Liver (tissue), 9 donors: ENCODE results near the gene PPP2R5C. TPM values are rescaled to one million over a fixed set of nuclear protein-coding genes. Genes with fewer than 3 reads are reported as not detected.
A peak's percentile ranks its signal among the peaks of the same experiment; 100 is the strongest.

ENCODE experiments used
- DNase-seq: peaks from one replicate; pipeline ENCODE4 v3.0.0-alpha.2; 2017; ENCODE audit warnings: low spot score
- H3K27ac ChIP-seq, 2 donors: one replicate each; pipeline ENCODE4 v1.7.0; 2013; ENCODE audit warnings: inconsistent platforms in 2 of 2, low read length in 2 of 2, control low read depth in 1 of 2, low read depth in 1 of 2, mild to moderate bottlenecking in 1 of 2
- H3K27me3 ChIP-seq, 4 donors: one replicate each; pipeline versions ENCODE4 v1.6.1 to v1.7.0; 2013; ENCODE audit warnings: low read length in 3 of 4, inconsistent platforms in 1 of 4, mild to moderate bottlenecking in 1 of 4, moderate library complexity in 1 of 4; ENCODE audit not compliant: control insufficient read depth in 4 of 4, insufficient read depth in 4 of 4
- H3K36me3 ChIP-seq, 4 donors: one replicate each; pipeline versions ENCODE4 v1.6.1 to v1.7.0; 2013; ENCODE audit warnings: low read length in 3 of 4, mild to moderate bottlenecking in 3 of 4, low read depth in 1 of 4, moderate library complexity in 1 of 4; ENCODE audit not compliant: control insufficient read depth in 4 of 4, insufficient read depth in 3 of 4
- H3K4me1 ChIP-seq, 4 donors: one replicate each; pipeline versions ENCODE4 v1.6.1 to v1.7.0; 2013; ENCODE audit warnings: low read length in 3 of 4, mild to moderate bottlenecking in 3 of 4, moderate library complexity in 1 of 4; ENCODE audit not compliant: control insufficient read depth in 4 of 4, insufficient read depth in 4 of 4
- H3K4me3 ChIP-seq, 3 donors: one replicate each; pipeline versions ENCODE4 v1.6.1 to v1.7.0; 2013; ENCODE audit warnings: low read length in 3 of 3, control low read depth in 1 of 3, low read depth in 1 of 3, mild to moderate bottlenecking in 1 of 3
- H3K9ac ChIP-seq, 2 donors: one replicate each; pipeline ENCODE4 v1.7.0; 2013; ENCODE audit warnings: low read length in 2 of 2, mild to moderate bottlenecking in 2 of 2, moderate library complexity in 2 of 2, control low read depth in 1 of 2, low read depth in 1 of 2
- H3K9me3 ChIP-seq, 4 donors: one replicate each; pipeline versions ENCODE4 v1.6.1 to v1.7.0; 2013; ENCODE audit warnings: low read length in 3 of 4; ENCODE audit not compliant: control insufficient read depth in 4 of 4
- ATF3 ChIP-seq: IDR thresholded peaks from 2 replicates; pipeline ENCODE4 v1.6.1; 2016; ENCODE audit warnings: antibody characterized with exemption
- EGR1 ChIP-seq, 2 donors: IDR thresholded peaks; 2 replicates each; pipeline ENCODE4 v1.6.1; 2016 to 2018; ENCODE audit warnings: antibody characterized with exemption in 2 of 2, low read depth in 2 of 2
- FOXA1 ChIP-seq: IDR thresholded peaks from 2 replicates; pipeline ENCODE4 v1.6.1; 2016; ENCODE audit warnings: antibody characterized with exemption
- FOXA2 ChIP-seq: IDR thresholded peaks from 2 replicates; pipeline ENCODE4 v1.6.1; 2016; ENCODE audit warnings: antibody characterized with exemption
- GABPA ChIP-seq, 2 donors: IDR thresholded peaks in 1 of 2; conservative IDR thresholded peaks in 1 of 2; 2 replicates each; pipeline ENCODE4 v1.6.1; 2016; ENCODE audit warnings: antibody characterized with exemption in 2 of 2, mild to moderate bottlenecking in 1 of 2, moderate library complexity in 1 of 2
- HNF4A ChIP-seq, 2 donors: conservative IDR thresholded peaks; 2 replicates each; pipeline ENCODE4 v1.6.1; 2016; ENCODE audit warnings: antibody characterized with exemption in 2 of 2, mild to moderate bottlenecking in 2 of 2
- HNF4G ChIP-seq: IDR thresholded peaks from 2 replicates; pipeline ENCODE4 v1.6.1; 2016; ENCODE audit warnings: antibody characterized with exemption
- JUND ChIP-seq, 2 donors: IDR thresholded peaks; 2 replicates each; pipeline ENCODE4 v1.6.1; 2016; ENCODE audit warnings: antibody characterized with exemption in 2 of 2
- NR2F2 ChIP-seq: IDR thresholded peaks from 2 replicates; pipeline ENCODE4 v1.6.1; 2016; ENCODE audit warnings: antibody characterized with exemption
- RAD21 ChIP-seq, 2 donors: IDR thresholded peaks; 2 replicates each; pipeline ENCODE4 v1.6.1; 2016; ENCODE audit warnings: antibody characterized with exemption in 2 of 2, mild to moderate bottlenecking in 2 of 2
- RXRA ChIP-seq, 2 donors: IDR thresholded peaks; 2 replicates each; pipeline ENCODE4 v1.6.1; 2017 to 2018; ENCODE audit warnings: antibody characterized with exemption in 2 of 2, mild to moderate bottlenecking in 1 of 2
- SP1 ChIP-seq: IDR thresholded peaks from 2 replicates; pipeline ENCODE4 v1.6.1; 2018; ENCODE audit warnings: antibody characterized with exemption, mild to moderate bottlenecking
- TAF1 ChIP-seq: conservative IDR thresholded peaks from 2 replicates; pipeline ENCODE4 v1.6.1; 2016; ENCODE audit warnings: antibody characterized with exemption, mild to moderate bottlenecking
- YY1 ChIP-seq: IDR thresholded peaks from 2 replicates; pipeline ENCODE4 v1.6.1; 2016; ENCODE audit warnings: antibody characterized with exemption, mild to moderate bottlenecking
- ZBTB33 ChIP-seq: IDR thresholded peaks from 2 replicates; pipeline ENCODE4 v1.6.1; 2016; ENCODE audit warnings: antibody characterized with exemption
- WGBS: extraction: QIAGEN DNeasy Blood & Tissue Kit; methylation state at CpG from one replicate; pipeline ENCODE4 v1.1.7; 2013; 5-methylcytosine and 5-hydroxymethylcytosine counted together
- polyA plus RNA-seq, 2 donors: library from polyadenylated mRNA; stranded (reverse) in 1 of 2; unstranded in 1 of 2; fragments of 200-250 nt in 1 of 2; fragments of >200 nt in 1 of 2; fragmentation: Nextera tagmentation in 1 of 2; extraction: Ambion mirVana in 1 of 2; gene quantifications; one replicate each; pipeline versions ENCODE4 v1.2.1 to v1.2.3, GENCODE V29; 2013 to 2015
- total RNA-seq, 2 donors: library from RNA; depleted of rRNA; stranded (reverse); fragments of >200 nt; gene quantifications; one replicate each; pipeline ENCODE4 v1.2.3, GENCODE V29; 2014
- TF ChIP-seq, protein P1 (sequence below): IDR thresholded peaks from 2 replicates; pipeline ENCODE4 v1.6.1; 2016; ENCODE audit warnings: antibody characterized with exemption
- TF ChIP-seq, protein P2 (sequence below): IDR thresholded peaks from 2 replicates; pipeline ENCODE4 v1.6.1; 2016; ENCODE audit warnings: antibody characterized with exemption, mild to moderate bottlenecking
- TF ChIP-seq, protein P3 (sequence below): fragments of 150-350 bp; IDR thresholded peaks from 2 replicates; pipeline ENCODE4 v1.5.1; 2017; ENCODE audit warnings: improper control_type of control experiment, low read depth, low read length; ENCODE audit not compliant: missing input control
- donor health status: healthy.
- donor health status: healthy.
- donor health status: healthy.
- donor health status: healthy.
- donor health status: healthy.

PPP2R5C gene
- total and polyA plus RNA-seq, 4 donors = 33.5 to 52.3 (median 43.9) TPM

DNA sequence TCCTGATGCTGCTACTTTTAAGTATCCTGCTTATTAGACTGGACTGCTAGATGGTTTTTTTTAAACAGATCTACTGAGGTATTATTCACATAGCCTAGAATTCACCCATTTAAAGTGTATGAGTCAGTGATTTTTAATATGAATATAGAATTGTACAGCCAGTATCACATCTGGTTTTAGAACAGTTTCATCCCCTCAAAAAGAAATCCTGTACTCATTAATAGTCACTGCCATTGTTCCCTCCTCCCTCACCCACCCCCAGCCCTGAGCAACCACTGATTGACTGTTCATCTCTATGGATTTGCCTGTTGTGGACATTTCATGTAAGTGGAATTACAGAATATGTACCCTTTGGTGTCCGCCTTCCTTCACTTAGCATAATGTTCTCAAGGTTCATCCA, 98.4 kb downstream of the PPP2R5C start:
- Histone ChIP-seq H3K27ac (no peak overlapping the region), H3K9ac (no peak overlapping the region), H3K27me3 (no peaks in the 10 kb centered on the region), H3K9me3 (no peaks in the 10 kb centered on the region), H3K4me3 (no peak overlapping the region), H3K36me3 (peaks cover 0 to 17% (median 7%) of the 10 kb centered on the region in 4 donors), H3K4me1 (peaks cover 3 to 18% (median 10%) of the 10 kb centered on the region in 4 donors)
- DNase-seq = no peak
- 42% methylated on average over 1 of the region's 1 CpG for WGBS
- TF ChIP-seq GABPA (IDR thresholded peaks at IDR 0.05 in 1 of 2, conservative IDR thresholded peaks at IDR 0.05 in 1 of 2) (no peak), HNF4A (conservative IDR thresholded peaks at IDR 0.05) (no peak), ZBTB33 (no peak), SP1 (no peak), FOXA2 (no peak), RAD21 (IDR thresholded peaks at IDR 0.05) (no peak)

- no peak overlapping the region for H3K4me3 ChIP-seq
- H3K27ac ChIP-seq = peak overlapping the region in 1 of 2 donors; percentile 48
- WGBS = 50% methylated on average over 6 of the region's 6 CpGs
- no peak overlapping the region for H3K9ac ChIP-seq
- no peaks in the 10 kb centered on the region for H3K27me3 ChIP-seq
- peaks cover 0 to 17% (median 7%) of the 10 kb centered on the region in 4 donors for H3K36me3 ChIP-seq
- H3K9me3 ChIP-seq = no peaks in the 10 kb centered on the region
- peaks cover 3 to 11% (median 8%) of the 10 kb centered on the region in 4 donors for H3K4me1 ChIP-seq
- no peak for DNase-seq
- TF ChIP-seq ZBTB33 = no peak
- TF ChIP-seq, protein P1, sequence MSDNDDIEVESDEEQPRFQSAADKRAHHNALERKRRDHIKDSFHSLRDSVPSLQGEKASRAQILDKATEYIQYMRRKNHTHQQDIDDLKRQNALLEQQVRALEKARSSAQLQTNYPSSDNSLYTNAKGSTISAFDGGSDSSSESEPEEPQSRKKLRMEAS = peak; percentile 53
- peak; percentile 46 to 47 for TF ChIP-seq RXRA (IDR thresholded peaks at IDR 0.05)
- TF ChIP-seq FOXA2 = peak; percentile 37
- peak; percentile 59 for TF ChIP-seq YY1
- TF ChIP-seq HNF4A (conservative IDR thresholded peaks at IDR 0.05) = peak; percentile 76 to 81
- no peak for TF ChIP-seq NR2F2
- TF ChIP-seq, protein P2, sequence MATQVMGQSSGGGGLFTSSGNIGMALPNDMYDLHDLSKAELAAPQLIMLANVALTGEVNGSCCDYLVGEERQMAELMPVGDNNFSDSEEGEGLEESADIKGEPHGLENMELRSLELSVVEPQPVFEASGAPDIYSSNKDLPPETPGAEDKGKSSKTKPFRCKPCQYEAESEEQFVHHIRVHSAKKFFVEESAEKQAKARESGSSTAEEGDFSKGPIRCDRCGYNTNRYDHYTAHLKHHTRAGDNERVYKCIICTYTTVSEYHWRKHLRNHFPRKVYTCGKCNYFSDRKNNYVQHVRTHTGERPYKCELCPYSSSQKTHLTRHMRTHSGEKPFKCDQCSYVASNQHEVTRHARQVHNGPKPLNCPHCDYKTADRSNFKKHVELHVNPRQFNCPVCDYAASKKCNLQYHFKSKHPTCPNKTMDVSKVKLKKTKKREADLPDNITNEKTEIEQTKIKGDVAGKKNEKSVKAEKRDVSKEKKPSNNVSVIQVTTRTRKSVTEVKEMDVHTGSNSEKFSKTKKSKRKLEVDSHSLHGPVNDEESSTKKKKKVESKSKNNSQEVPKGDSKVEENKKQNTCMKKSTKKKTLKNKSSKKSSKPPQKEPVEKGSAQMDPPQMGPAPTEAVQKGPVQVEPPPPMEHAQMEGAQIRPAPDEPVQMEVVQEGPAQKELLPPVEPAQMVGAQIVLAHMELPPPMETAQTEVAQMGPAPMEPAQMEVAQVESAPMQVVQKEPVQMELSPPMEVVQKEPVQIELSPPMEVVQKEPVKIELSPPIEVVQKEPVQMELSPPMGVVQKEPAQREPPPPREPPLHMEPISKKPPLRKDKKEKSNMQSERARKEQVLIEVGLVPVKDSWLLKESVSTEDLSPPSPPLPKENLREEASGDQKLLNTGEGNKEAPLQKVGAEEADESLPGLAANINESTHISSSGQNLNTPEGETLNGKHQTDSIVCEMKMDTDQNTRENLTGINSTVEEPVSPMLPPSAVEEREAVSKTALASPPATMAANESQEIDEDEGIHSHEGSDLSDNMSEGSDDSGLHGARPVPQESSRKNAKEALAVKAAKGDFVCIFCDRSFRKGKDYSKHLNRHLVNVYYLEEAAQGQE = no peak
- no peak for TF ChIP-seq EGR1 (IDR thresholded peaks at IDR 0.05; ENCODE audit: low read depth in 2 of 2)
- peak; percentile 74 for TF ChIP-seq ATF3
- TF ChIP-seq JUND (IDR thresholded peaks at IDR 0.05) = peak in 1 of 2 donors; percentile 19
- no peak for TF ChIP-seq GABPA (IDR thresholded peaks at IDR 0.05 in 1 of 2, conservative IDR thresholded peaks at IDR 0.05 in 1 of 2)
- peak; percentile 56 for TF ChIP-seq SP1
- no peak for TF ChIP-seq FOXA1
- TF ChIP-seq TAF1 = peak; percentile 36
- no peak for TF ChIP-seq RAD21 (IDR thresholded peaks at IDR 0.05)
- TF ChIP-seq, protein P3, sequence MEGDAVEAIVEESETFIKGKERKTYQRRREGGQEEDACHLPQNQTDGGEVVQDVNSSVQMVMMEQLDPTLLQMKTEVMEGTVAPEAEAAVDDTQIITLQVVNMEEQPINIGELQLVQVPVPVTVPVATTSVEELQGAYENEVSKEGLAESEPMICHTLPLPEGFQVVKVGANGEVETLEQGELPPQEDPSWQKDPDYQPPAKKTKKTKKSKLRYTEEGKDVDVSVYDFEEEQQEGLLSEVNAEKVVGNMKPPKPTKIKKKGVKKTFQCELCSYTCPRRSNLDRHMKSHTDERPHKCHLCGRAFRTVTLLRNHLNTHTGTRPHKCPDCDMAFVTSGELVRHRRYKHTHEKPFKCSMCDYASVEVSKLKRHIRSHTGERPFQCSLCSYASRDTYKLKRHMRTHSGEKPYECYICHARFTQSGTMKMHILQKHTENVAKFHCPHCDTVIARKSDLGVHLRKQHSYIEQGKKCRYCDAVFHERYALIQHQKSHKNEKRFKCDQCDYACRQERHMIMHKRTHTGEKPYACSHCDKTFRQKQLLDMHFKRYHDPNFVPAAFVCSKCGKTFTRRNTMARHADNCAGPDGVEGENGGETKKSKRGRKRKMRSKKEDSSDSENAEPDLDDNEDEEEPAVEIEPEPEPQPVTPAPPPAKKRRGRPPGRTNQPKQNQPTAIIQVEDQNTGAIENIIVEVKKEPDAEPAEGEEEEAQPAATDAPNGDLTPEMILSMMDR = no peak
- peak; percentile 53 for TF ChIP-seq HNF4G
Observed at GRCh38 chr14:101861464-101861863, 100.0 kb downstream of the PPP2R5C start.
